ENCODE data around the gene HIF3A.
"Not testable (repeated sequence)": the region's sequence is repeated elsewhere in the genome, so short reads cannot be mapped to it uniquely, and the experiment has no call there.

The HIF3A gene

GRCh38 chr19:46289724-46290619, 6.9 kb upstream of the HIF3A start:
- no peak for DNase-seq
- in situ Hi-C loops (cut with MboI; ENCODE audit: low pct_unique_long_range_greater_than_20kb, low sequenced_read_pairs) = loop anchor here (10.0 kb wide), 1 partner anchor 205 kb away; the partner anchor contains the start of gene PNMA8B

GRCh38 chr19:46291829-46292228, 5.0 kb upstream of the HIF3A start:
- DNase-seq = no peak
- in situ Hi-C loops (cut with MboI; ENCODE audit: low pct_unique_long_range_greater_than_20kb, low sequenced_read_pairs) = no loop called here

GRCh38 chr19:46294494-46294893, 2.3 kb upstream of the HIF3A start:
- DNase-seq = no peak
- in situ Hi-C loops (cut with MboI; ENCODE audit: low pct_unique_long_range_greater_than_20kb, low sequenced_read_pairs) = no loop called here

GRCh38 chr19:46295401-46296201, 1.2 kb upstream of the HIF3A start:
- in situ Hi-C loops (cut with MboI; ENCODE audit: low pct_unique_long_range_greater_than_20kb, low sequenced_read_pairs) = no loop called here
- DNase-seq = no peak

DNA sequence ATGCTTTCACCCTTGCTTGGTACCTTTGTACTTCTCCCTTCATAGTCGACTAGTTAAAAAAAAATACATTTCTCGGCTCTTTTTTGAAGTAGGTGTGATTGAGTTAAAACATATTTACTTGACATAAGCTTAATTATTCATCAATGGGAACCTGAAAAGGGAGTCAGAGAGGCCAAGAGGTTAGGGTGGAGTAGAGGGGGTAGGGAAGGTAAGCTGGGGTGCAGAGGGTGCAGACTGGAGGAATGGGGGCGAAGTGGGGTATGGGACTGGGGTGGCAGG, 701 bp upstream of the HIF3A start:
- in situ Hi-C loops (cut with MboI; ENCODE audit: low pct_unique_long_range_greater_than_20kb, low sequenced_read_pairs) = no loop called here
- no peak for DNase-seq

- no peak for DNase-seq
- in situ Hi-C loops (cut with MboI; ENCODE audit: low pct_unique_long_range_greater_than_20kb, low sequenced_read_pairs) = no loop called here
Measured at GRCh38 chr19:46297700-46298478, 1.0 kb downstream of the HIF3A start.

GRCh38 chr19:46298479-46299003, 1.7 kb downstream of the HIF3A start:
- in situ Hi-C loops (cut with MboI; ENCODE audit: low pct_unique_long_range_greater_than_20kb, low sequenced_read_pairs) = no loop called here
- no peak for DNase-seq

- in situ Hi-C loops (cut with MboI; ENCODE audit: low pct_unique_long_range_greater_than_20kb, low sequenced_read_pairs) = no loop called here
Measured at GRCh38 chr19:46299004-46299509, 2.2 kb downstream of the HIF3A start.

GRCh38 chr19:46299695-46300094, 2.9 kb downstream of the HIF3A start:
- in situ Hi-C loops (cut with MboI; ENCODE audit: low pct_unique_long_range_greater_than_20kb, low sequenced_read_pairs) = no loop called here
- no peak for DNase-seq

More at GRCh38 chr19:46299004-46299509, 2.2 kb downstream of the HIF3A start:
- peak; percentile 73 for DNase-seq

DNA sequence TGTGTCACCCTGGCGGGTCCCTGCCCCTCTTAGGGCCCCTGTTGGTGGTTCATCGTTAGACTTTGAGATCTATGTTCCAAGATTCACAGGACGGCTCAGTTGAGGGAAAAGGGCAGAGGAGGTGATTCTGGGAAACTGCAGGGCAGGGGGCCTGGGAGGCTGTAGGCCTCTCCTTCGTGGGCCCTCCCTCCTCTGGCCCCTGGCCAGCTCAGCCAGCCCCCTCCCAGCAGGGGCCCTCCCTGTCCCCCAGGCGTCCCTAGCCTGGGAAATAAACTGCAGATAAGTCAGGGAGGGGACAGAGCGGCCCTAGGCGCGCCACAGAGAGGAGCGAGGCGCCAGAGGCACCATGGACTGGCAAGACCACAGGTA, 6.5 kb downstream of the HIF3A start:
- in situ Hi-C loops (cut with MboI; ENCODE audit: low pct_unique_long_range_greater_than_20kb, low sequenced_read_pairs) = no loop called here

DNA sequence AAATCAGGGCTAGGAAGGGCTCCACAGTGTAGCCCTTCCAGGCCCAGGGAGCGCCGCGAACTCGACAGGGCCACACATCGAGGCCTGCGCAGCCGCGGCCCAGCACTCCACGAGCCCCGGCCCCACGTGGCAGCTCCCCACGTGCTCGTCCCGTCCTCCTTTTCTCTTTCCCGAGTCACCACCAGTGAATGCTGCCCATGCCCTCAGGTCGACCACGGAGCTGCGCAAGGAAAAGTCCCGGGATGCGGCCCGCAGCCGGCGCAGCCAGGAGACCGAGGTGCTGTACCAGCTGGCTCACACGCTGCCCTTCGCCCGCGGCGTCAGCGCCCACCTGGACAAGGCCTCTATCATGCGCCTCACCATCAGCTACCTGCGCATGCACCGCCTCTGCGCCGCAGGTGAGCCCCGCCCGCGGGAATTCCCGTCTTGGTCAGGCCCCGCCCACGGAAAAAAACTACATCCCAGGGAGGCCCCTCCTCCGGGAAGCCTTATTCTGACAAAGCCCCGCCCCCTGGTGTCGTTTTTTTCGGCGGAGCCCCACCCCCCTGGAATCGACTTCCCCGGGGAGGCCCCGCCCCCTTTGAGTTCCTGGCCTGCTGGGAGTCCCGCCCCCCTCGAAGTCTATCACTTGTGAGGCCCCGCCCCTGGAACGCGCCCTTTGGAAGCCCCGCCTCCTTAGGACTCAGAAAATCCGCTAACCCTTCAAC, 7.0 kb downstream of the HIF3A start:
- DNase-seq = no peak

More for the DNA sequence above, 6.5 kb downstream of the HIF3A start:
- no peak for DNase-seq

DNA sequence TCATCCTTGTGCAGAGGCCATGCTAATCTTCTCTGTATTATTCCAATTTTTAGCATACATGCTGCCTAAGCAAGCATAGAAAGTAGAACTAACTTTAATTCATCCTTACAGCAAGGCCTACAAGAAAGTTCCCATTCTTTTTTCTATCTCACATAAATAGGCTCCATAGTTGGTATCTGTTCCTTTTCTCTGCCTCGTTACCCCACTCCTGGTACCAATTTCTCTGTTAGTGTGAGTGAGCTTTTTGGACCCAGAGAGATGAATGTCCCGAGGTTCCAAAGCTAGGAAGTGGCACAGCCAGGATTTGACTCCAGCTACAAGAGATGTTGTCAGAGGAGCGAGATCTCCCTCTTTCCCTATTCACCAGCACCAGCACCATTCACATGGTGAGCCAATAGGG, 9.7 kb downstream of the HIF3A start:
- in situ Hi-C loops (cut with MboI; ENCODE audit: low pct_unique_long_range_greater_than_20kb, low sequenced_read_pairs) = no loop called here

More for the DNA sequence above, 7.0 kb downstream of the HIF3A start:
- in situ Hi-C loops (cut with MboI; ENCODE audit: low pct_unique_long_range_greater_than_20kb, low sequenced_read_pairs) = no loop called here

DNA sequence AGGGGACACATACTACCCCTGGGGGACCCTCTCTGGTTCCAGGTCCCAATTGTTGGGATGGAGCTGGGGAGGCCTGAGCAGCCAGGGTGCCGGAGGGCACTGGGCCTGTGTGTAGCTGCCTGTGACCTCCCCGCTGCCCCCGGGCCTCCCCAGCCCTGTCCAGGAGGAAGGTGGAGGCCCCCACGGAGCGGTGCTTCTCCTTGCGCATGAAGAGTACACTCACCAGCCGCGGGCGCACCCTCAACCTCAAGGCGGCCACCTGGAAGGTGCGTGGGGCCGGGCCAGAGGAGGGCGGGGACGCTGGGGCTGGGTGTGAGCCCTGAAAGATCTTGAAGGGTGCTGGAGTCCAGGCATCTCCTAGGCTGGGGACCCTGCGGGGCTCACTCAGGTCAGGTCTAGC, 11.7 kb downstream of the HIF3A start:
- no peak for DNase-seq
- in situ Hi-C loops (cut with MboI; ENCODE audit: low pct_unique_long_range_greater_than_20kb, low sequenced_read_pairs) = no loop called here

More for the DNA sequence above, 9.7 kb downstream of the HIF3A start:
- DNase-seq = no peak

GRCh38 chr19:46309056-46309455, 12.2 kb downstream of the HIF3A start:
- in situ Hi-C loops (cut with MboI; ENCODE audit: low pct_unique_long_range_greater_than_20kb, low sequenced_read_pairs) = no loop called here
- no peak for DNase-seq

- in situ Hi-C loops (cut with MboI; ENCODE audit: low pct_unique_long_range_greater_than_20kb, low sequenced_read_pairs) = no loop called here
- DNase-seq = no peak
Measured at GRCh38 chr19:46311444-46311843, 14.6 kb downstream of the HIF3A start.

DNA sequence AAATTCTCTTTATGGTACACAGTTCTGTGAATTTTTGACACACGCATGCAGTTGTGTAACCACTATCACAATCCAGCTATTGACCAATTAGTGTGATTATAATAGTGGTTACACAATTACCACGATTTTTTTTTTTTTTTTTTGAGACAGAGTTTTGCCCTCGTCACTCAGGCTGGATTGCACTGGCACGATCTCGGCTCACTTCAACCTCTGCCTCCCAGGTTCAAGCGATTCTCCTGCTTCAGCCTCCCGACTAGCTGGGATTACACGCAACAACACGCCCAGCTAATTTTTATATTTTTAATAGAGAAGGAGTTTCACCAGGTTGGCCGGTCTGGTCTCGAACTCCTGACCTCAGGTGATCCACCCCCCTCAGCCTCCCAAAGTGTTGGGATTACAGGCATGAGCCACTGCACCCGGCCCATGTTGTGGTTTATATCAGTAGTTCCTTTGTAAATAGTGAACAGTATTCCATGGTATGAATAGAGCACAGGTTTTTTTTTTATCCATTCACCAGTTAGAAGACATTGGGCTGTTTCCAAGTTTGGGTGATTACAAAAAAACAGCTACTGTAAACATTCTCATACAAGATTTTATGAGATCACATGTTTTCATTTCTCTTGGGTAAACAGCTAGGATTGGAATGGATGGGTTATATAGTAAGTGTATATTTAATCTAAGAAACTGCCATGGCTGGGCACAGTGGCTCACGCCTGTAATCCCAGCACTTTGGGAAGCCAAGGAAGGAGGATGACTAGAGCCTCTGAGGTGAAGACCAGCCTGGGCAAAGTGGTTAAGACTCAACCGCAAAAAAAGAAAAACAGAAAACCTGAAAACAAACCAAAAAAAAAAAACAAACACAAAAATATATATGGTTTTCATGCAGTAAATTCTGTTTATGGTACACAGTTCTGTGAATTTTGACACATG, 17.0 kb downstream of the HIF3A start:
- in situ Hi-C loops (cut with MboI; ENCODE audit: low pct_unique_long_range_greater_than_20kb, low sequenced_read_pairs); DNase-seq: not testable (repeated sequence)

DNA sequence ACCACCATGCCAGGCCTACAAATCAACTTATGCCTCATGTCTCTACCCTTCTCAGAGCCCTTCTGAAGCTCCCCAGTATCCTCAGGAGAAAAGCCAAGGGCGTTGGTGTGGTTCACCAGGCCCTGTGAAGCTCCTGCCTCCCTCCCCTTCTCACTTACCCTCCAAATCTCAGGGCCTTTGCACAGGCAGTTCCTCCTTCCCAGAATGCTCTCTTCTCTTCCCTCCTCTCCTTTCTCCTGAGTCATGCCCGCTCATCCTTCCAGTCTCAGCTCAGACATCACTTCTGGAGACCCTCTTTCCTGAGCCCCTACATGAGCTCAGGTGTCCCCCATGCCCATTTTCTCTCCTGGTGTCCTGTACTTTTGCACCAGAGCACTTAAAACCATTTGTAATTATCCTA, 20.5 kb downstream of the HIF3A start:
- in situ Hi-C loops (cut with MboI; ENCODE audit: low pct_unique_long_range_greater_than_20kb, low sequenced_read_pairs) = no loop called here
- no peak for DNase-seq

DNA sequence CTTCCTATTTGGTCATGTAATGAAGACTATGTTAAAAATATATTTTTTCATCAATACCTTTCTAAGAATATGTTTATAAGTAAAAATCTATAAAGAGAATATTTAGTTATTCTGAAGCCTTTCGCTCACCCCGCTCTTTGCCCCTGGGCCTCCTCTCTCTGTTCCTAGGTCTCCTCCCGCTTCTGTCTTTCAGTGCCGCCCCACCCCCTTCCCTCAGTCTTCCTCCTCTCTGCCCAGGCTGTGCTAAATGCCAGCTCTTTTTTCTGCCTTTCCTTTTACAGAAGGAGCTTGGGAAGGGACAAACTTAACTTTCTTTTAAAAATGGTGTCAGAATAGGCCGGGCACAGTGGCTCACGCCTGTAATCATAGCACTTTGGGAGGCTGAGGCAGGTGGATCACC, 22.8 kb downstream of the HIF3A start:
- in situ Hi-C loops (cut with MboI; ENCODE audit: low pct_unique_long_range_greater_than_20kb, low sequenced_read_pairs) = no loop called here
- DNase-seq = no peak

All from KBM-7 (cell line).